ENCODE data around the gene MRPL43. TPM values are rescaled to one million over a fixed set of nuclear protein-coding genes. Genes with fewer than 3 reads are reported as not detected.

MRPL43 gene
- total and polyA plus RNA-seq, 2 experiments from 2014 or later, result 60.1 to 112 TPM

DNA sequence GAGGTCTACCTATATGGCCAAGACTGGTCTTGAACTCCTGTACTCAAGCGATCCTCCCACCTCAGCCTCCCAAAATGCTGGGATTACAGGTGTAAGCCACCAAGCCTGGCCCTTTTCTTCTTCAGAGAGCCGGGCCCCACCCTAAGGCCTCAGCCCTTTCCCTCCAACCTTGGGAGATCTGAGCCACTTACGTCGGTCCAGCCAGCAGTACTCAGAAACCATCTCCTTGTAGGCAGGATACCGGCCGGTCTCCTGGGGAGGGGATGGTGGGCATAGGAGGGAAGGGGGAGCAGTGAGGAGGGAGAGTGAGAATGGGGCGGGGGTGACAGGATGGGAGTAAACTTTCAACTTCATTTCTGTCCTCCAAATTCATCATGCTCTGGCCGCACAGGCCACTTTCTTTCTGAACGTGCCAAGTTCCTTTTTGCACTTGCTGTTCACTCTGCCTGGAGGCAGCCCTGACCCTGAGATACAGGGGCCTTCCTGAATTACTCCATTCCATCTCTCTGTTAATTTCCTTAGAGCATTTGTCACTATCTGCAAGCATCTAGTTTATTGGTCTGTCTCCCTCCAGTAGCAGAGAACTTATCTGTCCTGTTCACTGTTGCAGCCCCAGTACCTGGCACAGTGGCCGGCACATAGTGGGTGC lies 33.3 kb upstream of the MRPL43 start:
- Histone ChIP-seq H3K79me2 (no peaks in the 10 kb centered on the region), H3K27ac (no peak overlapping the region), H3K9me2 (replicated peaks; ENCODE audit: insufficient read depth) (no peaks in the 10 kb centered on the region), H3K4me1 (ENCODE audit: insufficient read depth) (peaks cover 9% of the 10 kb centered on the region), H2AFZ (no peak overlapping the region), H4K20me1 (ENCODE audit: insufficient read depth, poor library complexity, severe bottlenecking) (no peaks in the 10 kb centered on the region), H3K4me2 (no peak overlapping the region), H3K9me3 (ENCODE audit: low read depth) (no peaks in the 10 kb centered on the region), H3K36me3 (replicated peaks; ENCODE audit: insufficient read depth, low read depth) (no peaks in the 10 kb centered on the region), H3K4me3 (no peak overlapping the region), H3K27me3 (peaks cover 4% of the 10 kb centered on the region)
- no peak for DNase-seq (ENCODE audit: low spot score)
- no peak for TF ChIP-seq EZH2phosphoT487 (IDR thresholded peaks at IDR 0.05; ENCODE audit: low read depth, severe bottlenecking, unreplicated experiment)
- no peak for TF ChIP-seq CTCF (IDR thresholded peaks at IDR 0.05; ENCODE audit: poor library complexity)
- no peak for TF ChIP-seq EZH2 (IDR thresholded peaks at IDR 0.05; ENCODE audit: borderline replicate concordance)
- 82% methylated on average over 10 of the region's 10 CpGs for WGBS (ENCODE audit: low lambda C conversion rate, missing lambda C conversion rate)

DNA sequence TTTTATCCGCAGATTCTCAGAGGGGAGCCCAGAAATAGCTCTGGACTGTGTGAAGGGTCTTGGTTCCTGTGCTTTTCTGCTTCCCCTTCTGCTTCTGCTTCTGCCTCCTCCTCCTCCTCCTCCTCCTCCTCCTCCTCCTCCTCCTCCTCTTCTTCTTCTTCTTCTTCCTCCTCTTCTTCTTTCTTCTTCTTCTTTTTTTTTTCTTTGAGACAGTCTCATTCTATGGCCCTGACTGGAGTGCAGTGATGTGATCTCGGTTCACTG lies 32.1 kb upstream of the MRPL43 start:
- no peaks in the 10 kb centered on the region for H3K9me2 ChIP-seq (replicated peaks; ENCODE audit: insufficient read depth)
- TF ChIP-seq CTCF (IDR thresholded peaks at IDR 0.05; ENCODE audit: poor library complexity) (no peak), EZH2phosphoT487 (IDR thresholded peaks at IDR 0.05; ENCODE audit: low read depth, severe bottlenecking, unreplicated experiment) (no peak), EZH2 (IDR thresholded peaks at IDR 0.05; ENCODE audit: borderline replicate concordance) (no peak)
- H3K9me3 ChIP-seq (ENCODE audit: low read depth), result no peaks in the 10 kb centered on the region
- H3K27ac ChIP-seq, result no peak overlapping the region
- H4K20me1 ChIP-seq (ENCODE audit: insufficient read depth, poor library complexity, severe bottlenecking), result no peaks in the 10 kb centered on the region
- H3K4me3 ChIP-seq, result no peak overlapping the region
- peaks cover 9% of the 10 kb centered on the region for H3K4me1 ChIP-seq (ENCODE audit: insufficient read depth)
- no peaks in the 10 kb centered on the region for H3K79me2 ChIP-seq
- no peak for DNase-seq (ENCODE audit: low spot score)
- 53% methylated on average over 2 of the region's 2 CpGs for WGBS (ENCODE audit: low lambda C conversion rate, missing lambda C conversion rate)
- H3K27me3 ChIP-seq, result peaks cover 4% of the 10 kb centered on the region
- peak overlapping the region; percentile 69 for H3K4me2 ChIP-seq
- H2AFZ ChIP-seq, result no peak overlapping the region
- no peaks in the 10 kb centered on the region for H3K36me3 ChIP-seq (replicated peaks; ENCODE audit: insufficient read depth, low read depth)

DNA sequence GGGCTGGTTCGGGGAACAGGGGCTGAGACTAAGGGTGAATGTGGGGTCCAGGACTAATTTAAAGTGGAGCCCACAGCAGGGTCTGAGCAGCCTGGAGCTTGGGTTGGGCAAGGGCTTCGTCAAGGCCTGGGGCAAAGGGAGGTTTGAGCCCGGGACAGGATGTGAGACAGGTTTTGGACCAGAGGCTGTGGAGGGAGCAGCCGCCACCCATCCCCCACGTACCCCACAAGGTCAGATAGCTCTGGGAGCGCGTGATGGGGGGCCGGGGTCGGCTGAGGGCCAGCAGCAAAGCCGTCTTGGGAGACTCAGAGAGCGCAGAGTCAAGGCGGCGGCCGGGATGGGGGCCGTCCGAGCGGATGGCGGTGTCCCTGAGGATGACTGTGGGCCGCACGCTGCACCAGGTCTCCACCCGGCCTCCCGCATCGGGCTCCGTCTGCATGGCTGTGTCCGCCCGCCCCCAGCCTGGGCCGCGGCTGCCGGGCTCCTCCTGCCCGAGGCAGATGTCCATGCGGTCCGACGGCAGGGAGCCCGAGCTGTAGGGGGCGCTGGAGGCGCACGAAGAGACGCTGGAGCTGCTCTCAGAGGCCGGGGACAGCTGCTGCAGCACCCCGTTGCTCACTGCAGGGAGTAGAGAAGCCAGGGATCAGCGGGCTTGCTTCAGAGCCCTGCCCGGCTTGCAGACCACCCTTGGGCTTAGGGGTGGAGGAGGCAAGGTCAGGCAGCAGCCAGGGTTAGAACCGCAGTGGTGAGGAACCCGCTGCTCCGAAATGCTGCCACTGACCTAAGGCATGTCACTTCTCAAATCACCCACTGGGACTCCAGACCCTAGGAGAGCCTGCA lies 31.5 kb upstream of the MRPL43 start:
- H2AFZ ChIP-seq, result no peak overlapping the region
- H3K27me3 ChIP-seq, result peaks cover 4% of the 10 kb centered on the region
- no peaks in the 10 kb centered on the region for H4K20me1 ChIP-seq (ENCODE audit: insufficient read depth, poor library complexity, severe bottlenecking)
- H3K36me3 ChIP-seq (replicated peaks; ENCODE audit: insufficient read depth, low read depth), result no peaks in the 10 kb centered on the region
- WGBS (ENCODE audit: low lambda C conversion rate, missing lambda C conversion rate), result 19% methylated on average over 42 of the region's 45 CpGs
- peak overlapping the region; percentile 69 for H3K4me2 ChIP-seq
- H3K27ac ChIP-seq, result no peak overlapping the region
- H3K9me2 ChIP-seq (replicated peaks; ENCODE audit: insufficient read depth), result no peaks in the 10 kb centered on the region
- H3K9me3 ChIP-seq (ENCODE audit: low read depth), result no peaks in the 10 kb centered on the region
- no peak overlapping the region for H3K4me3 ChIP-seq
- peak; percentile 94 for DNase-seq (ENCODE audit: low spot score)
- TF ChIP-seq CTCF (IDR thresholded peaks at IDR 0.05; ENCODE audit: poor library complexity), result peak; percentile 89
- no peak for TF ChIP-seq EZH2phosphoT487 (IDR thresholded peaks at IDR 0.05; ENCODE audit: low read depth, severe bottlenecking, unreplicated experiment)
- no peaks in the 10 kb centered on the region for H3K79me2 ChIP-seq
- H3K4me1 ChIP-seq (ENCODE audit: insufficient read depth), result peaks cover 9% of the 10 kb centered on the region

All from hepatocyte (in vitro differentiated cells).